HG03565 (cell line): ENCODE data around the gene TOM1.
"Not testable (repeated sequence)": the region's sequence is repeated elsewhere in the genome, so short reads cannot be mapped to it uniquely, and the experiment has no call there.

Experiments
- ATAC-seq: cut with Tn5 transposase; IDR thresholded peaks from one replicate; pipeline ENCODE4 v1.9.1; 2021; ENCODE audit warnings: mild to moderate bottlenecking, moderate library complexity; ENCODE audit not compliant: unreplicated experiment

The TOM1 gene

DNA sequence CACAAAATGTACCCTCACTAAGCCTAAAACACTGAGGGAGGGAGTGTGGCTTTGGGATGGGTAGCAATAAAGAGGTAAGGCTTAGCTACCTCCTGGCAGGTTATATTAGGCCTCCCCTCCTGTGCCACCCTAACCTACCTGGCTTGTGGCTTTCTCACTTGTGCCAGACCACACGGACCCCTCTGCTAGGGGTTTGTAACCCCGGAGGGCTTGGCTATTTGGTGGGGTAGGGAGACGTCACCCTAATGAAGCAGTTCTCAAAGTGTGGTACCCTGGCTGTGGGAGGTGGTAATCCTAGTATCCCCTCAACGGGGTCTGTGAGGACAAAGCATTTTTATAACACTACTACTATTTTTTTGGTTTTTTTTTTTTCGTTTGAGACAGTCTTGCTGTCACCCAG is 91.2 kb downstream of the TOM1 start:
- no peak for ATAC-seq

GRCh38 chr22:35392357-35392756 is 92.7 kb downstream of the TOM1 start:
- no peak for ATAC-seq

GRCh38 chr22:35393116-35394010 is 93.7 kb downstream of the TOM1 start:
- ATAC-seq, result no peak

DNA sequence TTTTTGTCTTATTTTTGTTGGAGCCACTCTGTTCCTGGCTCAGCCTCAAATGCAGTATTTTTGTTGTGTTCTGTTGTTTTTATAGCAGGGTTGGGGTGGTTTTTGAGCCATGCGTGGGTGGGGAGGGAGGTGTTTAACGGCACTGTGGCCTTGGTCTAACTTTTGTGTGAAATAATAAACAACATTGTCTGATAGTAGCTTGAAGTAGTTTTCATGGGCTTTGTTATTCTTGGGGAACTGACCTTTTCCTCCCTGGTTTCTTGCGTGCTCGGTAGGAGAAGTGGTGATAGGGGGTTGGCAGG is 94.3 kb downstream of the TOM1 start:
- ATAC-seq, result no peak

- no peak for ATAC-seq
Measured at GRCh38 chr22:35394810-35395563, 95.3 kb downstream of the TOM1 start.

GRCh38 chr22:35396622-35397021 is 96.9 kb downstream of the TOM1 start:
- ATAC-seq, result not testable (repeated sequence)

- ATAC-seq, result no peak
Measured at GRCh38 chr22:35397095-35397904, 97.6 kb downstream of the TOM1 start.
